ENCODE measurements around the gene UGT1A8.

UGT1A8 gene

DNA sequence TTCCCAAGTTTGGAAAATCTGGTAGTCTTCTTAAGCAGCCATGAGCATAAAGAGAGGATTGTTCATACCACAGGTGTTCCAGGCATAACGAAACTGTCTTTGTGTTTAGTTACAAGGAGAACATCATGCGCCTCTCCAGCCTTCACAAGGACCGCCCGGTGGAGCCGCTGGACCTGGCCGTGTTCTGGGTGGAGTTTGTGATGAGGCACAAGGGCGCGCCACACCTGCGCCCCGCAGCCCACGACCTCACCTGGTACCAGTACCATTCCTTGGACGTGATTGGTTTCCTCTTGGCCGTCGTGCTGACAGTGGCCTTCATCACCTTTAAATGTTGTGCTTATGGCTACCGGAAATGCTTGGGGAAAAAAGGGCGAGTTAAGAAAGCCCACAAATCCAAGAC lies 154.7 kb downstream of the UGT1A8 start:
- no peak for DNase-seq

DNA sequence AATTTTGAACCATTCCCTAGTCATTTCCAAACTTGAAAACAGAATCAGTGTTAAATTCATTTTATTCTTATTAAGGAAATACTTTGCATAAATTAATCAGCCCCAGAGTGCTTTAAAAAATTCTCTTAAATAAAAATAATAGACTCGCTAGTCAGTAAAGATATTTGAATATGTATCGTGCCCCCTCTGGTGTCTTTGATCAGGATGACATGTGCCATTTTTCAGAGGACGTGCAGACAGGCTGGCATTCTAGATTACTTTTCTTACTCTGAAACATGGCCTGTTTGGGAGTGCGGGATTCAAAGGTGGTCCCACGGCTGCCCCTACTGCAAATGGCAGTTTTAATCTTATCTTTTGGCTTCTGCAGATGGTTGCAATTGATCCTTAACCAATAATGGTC lies 155.2 kb downstream of the UGT1A8 start:
- no peak for DNase-seq

DNA sequence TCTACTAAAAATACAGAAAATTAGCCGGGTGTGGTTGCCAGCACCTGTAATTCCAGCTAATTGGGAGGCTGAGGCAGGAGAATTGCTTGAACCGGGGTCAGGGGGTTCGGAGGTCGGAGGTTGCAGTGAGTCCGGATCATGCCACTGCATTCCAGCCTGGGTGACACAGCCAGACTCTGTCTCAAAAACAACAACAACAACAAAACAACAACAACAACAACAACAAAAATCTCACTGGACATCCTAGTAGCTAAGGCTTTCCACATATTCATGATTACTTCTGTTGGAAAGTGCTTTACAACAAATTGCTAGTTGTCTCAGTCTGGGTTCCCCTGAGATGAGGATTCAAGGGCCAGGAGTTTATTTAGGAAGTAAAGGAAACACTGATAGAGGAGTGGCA lies 156.4 kb downstream of the UGT1A8 start:
- no peak for DNase-seq

DNA sequence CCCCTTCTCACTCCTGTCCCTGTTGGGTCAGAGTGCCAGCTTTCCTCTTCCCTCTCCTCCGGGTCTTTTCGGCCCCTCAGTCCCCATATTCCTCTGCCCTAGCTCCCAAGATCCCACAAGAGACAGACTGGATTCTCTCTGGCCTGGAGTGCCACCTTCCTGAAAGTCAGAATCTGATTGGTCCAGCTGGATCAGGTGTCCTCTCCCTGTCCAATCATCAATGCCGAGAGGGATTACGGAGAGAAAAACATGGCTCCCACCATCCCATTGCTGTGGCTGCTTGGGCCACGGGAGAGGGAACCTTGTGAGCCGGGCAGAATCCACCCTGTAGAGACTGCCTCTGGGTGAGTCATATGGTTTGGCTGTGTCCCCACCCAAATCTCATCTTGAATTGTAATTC lies 158.0 kb downstream of the UGT1A8 start:
- DNase-seq, result no peak

DNA sequence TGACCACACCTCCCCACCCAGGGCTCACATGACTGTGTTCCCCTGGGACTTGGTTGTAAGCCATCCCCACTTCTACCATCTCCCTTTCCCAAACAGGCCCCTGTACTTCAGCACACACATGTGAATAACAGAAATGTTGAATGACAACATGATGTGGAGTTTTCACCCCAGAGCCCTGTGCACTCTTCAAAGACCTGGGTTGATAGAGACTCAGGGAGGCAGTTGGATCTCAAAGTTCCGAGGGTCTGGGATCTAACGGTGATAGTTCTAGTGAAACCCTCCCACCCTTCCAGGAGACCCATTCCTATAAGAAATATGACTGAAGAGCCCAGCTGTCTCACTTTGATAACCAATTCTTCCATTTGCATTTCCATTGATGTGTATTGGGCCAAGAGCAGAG lies 160.6 kb downstream of the UGT1A8 start, which contains the start of gene MROH2A:
Gene MROH2A, plus strand, starts transcription at position 301 of the 400 bp plus-strand sequence. CDS start 1,029 bp downstream, outside the sequence.
- no peak for DNase-seq

DNA sequence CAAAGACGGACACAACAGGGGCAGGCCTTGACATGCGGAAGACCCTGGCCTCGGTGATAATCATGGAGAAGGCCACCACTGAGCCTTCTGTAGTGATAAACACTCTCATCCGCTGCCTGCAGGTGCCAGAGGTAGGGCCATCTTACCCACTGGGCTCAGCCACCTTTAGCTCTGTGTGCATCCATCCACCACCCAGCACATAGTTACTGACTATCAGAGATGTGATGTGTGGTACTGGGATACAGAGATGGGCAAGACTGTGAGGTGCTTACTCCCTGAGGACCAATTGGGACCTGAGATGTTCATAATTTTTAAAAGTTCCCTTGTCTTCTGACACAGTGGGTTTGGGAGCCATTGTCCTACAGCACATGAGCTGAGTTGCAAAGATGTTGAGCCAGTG lies 162.3 kb downstream of the UGT1A8 start:
- no peak for DNase-seq

DNA sequence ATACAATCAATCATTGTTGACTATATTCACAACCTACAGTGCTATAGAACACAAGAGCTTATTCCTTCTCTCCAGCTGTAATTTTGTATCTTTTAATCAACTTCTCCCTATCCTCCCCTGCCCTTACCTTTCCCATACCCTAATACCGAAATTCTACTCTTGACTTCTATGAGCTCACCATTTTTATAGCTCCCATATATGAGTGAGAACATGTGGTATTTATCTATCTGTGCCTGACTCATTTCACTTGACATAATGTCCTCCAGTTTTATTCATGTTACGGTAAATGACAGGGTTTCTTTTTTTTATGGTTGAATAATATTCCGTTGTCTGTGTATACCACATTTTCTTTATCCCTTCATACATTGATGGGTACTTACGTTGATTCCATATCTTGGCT lies 163.3 kb downstream of the UGT1A8 start:
- DNase-seq, result no peak

DNA sequence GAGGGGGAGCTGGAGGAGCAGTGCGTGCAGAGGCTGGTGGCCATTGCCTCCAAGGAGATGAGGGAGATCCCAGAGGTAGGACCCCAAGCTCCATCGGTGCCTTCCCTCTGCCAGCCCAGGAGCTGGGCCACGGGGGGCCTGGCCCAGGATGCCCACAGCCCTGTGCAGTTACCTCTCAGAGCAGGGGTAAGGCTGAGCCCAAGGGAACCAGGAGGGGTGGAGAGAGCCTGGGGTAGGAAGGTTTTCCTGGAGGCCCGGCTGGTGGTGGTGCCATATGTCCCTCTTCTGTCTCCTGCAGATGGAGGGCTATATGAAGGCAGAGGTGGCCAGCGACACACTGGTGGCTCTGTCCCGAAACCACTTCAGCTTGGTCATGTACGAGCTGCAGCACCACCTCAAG lies 172.1 kb downstream of the UGT1A8 start:
- DNase-seq, result no peak

DNA sequence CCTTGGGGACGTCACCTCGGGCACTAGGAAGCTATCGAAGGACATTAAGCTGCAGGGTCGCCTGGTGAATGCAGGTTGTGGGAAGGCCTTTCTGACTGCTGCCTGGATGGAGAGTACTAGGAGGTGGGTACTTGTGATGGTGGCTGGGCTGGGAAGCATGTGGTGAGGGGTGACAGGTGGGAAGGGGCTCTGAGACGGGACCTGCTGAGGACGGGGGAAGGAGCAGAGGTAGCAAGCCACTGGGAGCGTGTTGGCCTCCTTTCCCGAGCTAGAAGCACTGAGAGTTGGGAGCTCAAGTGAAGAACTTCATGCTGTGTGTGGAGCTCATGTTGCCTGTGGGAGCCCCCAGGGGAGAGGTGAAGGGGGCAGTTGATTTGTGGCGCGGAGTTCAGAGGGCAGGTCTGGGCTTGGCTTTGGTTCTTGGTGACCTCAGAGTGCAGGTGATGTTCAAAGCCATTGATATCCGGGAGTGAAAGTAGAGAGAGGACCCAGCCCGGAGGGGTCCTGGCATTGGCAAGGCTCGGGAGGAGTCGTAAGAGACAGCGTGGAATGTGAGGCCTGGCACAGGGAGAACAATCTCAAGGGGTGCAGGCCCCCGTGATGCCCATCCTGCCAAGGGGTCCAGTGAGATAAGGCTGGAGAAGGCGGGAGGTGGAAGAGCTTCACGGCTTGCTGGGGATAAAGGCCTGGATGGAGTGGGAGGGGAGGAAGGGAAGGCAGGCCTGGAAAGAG lies 173.9 kb downstream of the UGT1A8 start:
- no peak for DNase-seq

DNA sequence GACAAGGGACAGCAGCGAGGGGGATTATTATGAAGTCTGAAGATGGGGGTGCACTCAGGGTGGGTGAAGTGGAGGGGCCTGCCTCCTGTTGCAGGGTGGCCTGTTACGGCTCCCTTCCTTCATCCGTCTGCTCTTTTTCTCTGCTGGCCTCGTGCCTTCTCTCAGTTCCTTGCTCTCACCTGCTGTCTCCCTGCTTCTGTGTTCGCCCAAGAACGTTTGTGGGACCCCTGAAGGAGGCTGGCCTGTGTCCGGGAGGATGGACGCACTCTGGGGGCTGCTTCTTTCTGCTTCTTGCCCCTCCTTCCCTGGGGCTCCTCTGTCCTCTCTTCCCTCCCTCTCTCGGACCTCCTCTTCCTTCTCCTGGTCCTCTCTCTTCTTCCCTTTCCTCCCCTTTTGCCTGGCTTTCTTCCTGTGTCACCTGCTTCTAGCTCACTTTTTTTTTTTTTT lies 174.5 kb downstream of the UGT1A8 start:
- no peak for DNase-seq

DNA sequence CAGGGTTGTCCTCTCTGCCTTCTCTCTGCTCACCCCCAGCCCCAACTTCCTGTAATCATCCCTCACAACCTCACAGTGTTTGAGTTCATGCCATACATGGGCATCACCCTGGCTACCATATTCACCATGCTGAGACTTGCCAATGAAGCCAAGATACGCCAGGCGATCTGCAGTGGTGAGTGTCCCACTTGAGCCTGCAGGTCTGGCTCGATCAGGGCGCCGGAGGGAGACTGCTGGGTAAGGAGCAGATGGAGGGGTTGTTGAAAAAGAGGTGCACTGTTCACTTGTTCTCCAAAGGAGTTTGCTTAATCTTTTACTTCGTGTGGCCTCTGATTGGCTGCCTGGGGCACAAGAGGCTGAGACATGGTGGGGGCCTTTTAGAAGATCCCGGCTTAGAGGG lies 175.3 kb downstream of the UGT1A8 start:
- no peak for DNase-seq

DNA sequence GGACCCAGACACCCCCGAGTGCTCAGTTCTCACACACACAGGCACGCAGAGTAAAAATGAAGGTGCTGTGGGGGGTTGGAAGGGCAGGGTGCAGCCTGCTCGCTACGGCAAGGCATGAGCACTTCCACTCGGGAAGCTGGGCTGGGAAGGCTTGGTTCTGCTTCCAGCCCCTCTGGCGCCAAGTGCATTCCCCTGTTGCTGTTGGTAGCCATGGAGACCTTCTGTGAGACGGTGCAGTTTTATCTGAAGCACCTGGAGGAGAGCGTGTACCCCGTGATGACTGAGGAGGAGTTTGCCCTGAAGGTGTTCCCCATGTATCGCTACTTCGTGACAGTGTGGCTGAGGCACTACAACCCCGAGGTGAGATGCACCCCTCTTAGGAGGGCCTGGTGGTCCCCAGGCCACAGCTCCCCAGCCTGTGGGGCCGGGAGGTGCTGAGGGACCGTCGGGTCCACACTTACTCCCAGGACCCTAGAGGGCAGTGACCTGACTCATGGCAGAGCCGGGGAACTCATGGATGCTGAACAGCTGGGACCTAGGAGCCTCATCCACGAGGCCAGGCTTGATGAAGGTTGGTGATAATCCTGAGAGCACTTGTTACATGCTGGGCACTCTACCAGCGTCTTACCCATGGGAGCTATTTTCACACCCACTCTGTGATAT lies 176.2 kb downstream of the UGT1A8 start:
- no peak for DNase-seq

DNA sequence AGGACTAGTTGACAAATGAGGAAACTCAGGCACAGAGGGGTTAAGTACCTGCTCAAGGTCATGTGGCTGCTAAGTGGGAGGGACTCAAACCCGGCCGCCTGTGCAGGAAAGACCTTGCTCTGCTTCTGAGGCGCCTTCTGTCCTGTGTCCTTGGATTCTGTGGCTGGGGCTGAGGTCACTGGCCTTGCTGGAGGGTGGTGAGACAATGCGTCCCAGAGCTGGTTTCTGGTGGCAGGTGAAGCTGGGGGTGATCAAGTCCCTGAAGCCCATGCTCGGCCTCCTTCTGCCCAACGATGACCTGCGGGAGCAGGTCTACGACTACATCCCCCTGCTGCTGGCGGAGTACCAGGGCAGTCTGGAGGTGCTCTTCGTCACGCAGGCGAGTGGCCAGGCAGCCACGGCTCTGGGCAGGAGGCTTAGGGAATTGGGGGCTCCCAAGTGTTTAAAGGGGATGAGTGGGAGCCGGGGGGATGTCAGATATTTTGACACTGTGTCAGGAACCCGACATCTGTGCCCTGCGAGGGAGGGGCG lies 176.8 kb downstream of the UGT1A8 start:
- no peak for DNase-seq

DNA sequence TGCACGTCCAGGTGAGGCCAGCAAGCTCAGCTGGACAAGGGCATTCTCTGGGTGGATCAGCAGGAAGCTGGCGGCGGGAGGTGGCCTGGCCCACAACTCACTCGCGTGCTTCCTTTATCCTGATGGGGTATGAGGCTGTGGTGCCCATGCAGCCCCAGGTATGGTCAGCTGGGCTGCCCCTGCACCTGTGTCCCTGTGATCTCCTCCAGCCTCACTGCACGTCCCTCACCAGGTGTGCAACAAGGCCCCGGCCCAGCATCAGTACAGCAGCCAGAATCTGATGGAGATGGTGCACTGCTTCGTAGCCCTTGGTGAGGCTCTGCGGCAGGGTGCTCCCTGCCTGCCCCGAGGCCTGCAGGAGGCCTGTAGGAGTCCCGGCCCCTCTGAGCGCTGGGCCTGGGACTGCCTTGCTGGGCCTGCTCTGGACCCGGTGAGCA lies 178.3 kb downstream of the UGT1A8 start:
- DNase-seq, result no peak

DNA sequence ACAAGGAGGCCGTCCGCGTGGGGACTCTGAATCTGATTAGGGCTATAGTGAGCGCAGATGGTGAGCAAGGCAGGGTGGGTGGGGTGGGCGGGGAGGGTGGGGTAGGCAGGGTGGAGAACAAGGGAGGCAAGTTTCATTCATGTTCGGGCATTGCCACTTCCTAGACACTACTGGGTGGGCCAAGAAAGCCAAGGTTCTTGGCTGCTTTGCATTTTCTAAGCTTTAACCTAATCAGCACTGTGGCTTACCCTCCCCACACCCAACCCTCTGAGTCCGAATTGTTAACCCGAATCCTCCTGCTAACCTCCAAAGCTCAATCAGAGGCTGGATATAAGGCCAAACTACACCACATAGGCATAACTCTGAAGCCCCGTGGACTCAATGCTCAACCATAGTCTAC lies 178.8 kb downstream of the UGT1A8 start:
- DNase-seq, result no peak

DNA sequence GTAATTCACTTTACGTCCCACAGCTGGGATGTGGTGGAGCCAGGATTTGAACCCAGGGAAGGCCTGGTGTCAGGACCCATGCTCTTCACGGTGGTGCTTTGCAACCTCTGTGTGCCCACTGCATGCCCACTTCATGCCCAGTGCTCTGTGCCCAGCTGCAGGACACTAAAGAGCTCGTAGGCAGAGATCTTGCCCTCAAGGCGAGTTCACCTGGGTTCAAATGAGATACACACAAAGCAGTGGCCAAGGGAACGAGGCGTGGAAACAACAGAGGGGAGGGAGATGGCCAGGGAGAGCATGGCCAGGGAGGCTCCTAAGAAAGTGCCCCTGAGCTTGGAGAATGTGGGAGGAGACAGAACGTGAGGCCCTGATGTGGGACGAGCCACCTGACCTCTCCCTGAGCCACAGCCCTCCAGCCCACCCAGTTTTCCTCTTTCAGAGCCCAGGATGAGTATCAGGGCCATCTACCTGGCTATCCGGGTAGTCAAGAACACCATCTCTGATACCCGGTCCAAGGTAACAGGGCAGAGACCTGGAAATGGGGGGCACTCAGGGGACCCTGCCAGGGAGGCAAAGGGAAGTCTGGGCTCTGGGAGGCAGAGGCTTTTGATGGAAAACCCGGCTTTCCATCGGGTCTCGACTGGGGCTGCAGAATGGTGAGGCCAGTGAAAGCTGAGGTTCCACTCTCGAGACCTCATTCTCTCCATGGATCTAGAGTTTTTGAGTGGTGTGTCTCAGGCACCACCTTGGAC lies 181.1 kb downstream of the UGT1A8 start:
- no peak for DNase-seq

DNA sequence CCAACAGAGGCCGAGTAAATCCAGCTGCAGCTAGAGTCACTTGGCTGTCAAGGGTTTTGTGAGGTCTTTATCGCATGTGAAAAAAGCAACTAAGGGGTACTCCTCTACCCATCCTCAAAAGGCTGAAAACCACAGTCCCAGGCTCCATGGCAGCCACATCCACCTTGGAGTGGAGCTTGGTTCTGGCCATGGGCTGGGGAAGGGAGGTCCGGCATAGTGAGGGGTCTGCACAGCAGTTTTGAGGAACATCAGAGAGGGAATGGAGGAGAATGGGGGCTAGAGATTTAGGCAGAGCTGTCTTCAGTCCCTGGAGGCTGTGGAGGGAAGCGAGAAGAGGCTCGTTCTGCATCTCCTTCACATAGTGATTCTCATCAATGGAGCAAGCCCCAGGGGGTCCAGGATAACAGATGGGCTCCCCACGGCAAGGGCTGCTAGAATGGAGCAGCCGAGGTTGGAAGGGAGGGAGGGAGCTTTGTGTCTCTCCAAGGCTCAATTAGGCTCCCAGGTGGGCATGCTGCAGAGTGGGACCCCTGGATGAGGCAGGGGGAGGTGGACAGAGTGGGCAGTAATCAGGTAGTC lies 181.7 kb downstream of the UGT1A8 start:
- DNase-seq, result no peak

DNA sequence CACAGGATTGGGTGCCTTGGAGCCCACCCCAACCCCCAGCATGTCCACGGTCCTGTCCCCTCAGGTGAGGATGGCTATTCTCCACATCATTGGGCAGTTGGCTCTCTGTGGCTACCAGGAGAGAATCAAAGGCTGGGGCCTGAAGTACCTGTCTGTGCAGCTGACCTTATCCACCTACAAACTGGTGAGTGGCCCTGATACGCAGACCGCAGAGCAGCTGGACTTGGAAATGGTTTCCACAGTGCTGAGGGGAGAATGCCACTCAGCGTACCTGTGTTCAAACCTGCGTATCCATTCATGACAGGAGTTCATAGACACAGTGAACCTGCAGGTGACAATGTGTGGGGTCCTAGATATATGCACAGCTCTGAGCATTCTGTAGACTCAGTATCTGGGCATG lies 182.3 kb downstream of the UGT1A8 start:
- no peak for DNase-seq

DNA sequence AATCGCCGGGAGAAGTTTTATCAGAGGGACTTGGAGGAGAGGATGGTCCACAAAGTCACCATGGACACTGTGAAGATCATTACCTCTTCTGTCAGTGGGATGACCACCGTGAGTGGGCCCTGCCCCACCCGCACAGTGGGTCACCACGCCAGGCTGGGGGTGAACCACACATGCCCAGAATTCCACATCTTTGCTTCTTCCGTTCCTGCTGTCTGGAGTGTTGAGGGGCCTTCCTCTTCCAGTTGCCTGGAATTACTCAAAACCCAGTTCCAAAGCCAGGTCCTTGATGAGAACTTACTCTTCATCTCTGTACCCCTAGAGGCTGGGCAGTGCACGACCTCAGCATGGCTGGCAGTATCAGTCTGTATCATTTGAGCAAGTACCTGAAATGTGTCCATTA lies 182.8 kb downstream of the UGT1A8 start:
- DNase-seq, result no peak

DNA sequence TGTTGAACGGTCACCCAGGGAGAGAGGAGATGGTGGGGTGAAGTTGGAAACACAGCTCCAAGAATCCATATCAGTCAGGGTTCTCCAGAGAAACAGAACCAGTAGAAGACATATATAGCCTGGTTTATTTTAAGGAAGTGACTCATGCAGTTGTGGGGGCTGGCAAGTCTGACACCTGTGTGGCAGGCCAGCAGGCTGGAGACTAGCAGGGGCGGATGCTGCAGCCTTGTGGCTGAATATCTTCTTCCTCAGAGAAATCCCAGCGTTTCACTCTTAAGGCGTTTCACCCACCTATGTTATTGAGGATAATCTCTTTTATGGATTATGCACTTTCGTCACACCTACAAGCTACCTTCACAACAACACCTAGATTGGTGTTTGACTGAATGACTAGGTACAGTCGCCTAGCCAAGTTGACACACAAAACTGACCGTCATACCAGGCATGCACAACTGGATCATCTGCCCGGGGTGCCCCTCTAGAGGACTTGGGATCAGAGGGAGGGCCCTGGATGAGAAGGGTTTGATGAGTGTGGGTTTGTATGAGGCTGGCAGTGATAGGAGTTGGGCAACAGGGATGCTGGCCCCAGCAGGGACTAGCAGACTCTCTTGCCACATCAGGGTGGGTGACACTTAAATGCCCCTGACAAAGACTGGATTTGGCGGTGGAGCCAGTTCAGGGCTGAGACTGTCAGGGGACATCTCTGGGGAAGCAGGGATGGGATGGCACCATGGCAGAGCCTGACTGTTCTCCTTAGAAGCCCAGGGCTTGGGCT lies 184.1 kb downstream of the UGT1A8 start:
- no peak for DNase-seq

DNA sequence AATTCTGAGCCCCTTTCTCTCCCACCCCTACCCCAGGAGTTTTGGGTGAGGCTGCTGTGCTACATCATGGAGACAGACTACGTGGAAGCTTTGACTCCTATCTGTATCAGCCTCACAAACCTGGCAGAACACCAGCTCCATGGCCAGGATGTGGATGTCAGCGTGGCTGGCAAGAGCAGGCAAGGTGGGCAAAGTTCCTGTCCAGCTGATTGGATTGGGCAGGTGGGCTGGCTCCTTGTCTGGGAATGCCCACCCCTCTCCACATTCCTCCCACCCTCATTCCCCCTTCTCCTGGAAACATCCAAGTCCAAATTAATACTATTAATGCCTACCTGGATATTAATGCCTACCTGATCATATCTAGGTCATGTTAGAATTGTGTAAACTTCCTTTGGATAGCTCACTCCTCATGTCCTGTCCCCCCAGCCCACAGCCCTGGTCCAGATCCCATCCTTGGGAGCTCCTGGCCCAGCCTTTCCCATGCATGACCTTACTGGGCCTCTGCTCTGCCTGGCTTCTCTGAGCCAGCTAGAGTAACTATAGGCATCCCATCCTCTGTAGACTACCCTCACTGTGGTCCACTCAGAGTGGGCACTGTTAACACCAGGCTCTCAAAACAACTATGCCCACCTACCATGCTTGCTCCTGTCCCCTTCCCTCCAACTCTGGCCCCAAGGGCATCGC lies 184.8 kb downstream of the UGT1A8 start:
- DNase-seq, result no peak

Data from NCI-H526 treated with DMSO at 0.1 percent for 48 hours (cell line).